Measurements from ENCODE around the gene NAV2.

DNA sequence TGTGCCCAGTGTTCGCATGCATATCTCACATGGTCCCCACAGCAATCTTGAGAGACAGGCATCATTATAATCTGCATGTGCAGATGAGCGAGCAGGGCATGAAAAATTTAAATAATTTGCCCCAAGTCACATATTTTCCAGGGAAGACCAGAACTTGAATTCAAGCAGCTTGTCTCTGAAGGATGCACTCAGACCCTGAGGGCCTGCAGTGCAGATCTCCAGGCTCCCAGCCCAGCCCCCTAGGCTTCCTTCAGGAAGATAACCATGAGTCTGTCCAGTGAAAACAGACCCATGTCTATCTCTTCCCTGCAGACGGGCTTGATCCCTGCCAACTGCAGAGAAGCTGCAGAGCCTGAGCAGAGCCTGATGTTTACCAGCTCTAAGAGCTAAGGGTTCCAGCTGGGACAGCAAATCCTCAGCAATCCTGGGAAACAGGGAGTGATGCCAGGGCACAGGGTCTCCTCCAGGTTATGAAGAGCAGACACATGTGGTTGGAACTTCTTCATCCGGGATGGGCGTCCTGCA lies 55.1 kb downstream of the NAV2 start:
- TF ChIP-seq ZNF8 (CRISPR knock-in tag; IDR thresholded peaks at IDR 0.05) (no peak), ZFP30 (CRISPR knock-in tag; IDR thresholded peaks at IDR 0.05) (no peak), SNAI2 (CRISPR knock-in tag; IDR thresholded peaks at IDR 0.05) (no peak), CSDC2 (CRISPR knock-in tag; IDR thresholded peaks at IDR 0.05) (no peak), ZFP3 (CRISPR knock-in tag; IDR thresholded peaks at IDR 0.05) (no peak), GLIS3 (CRISPR knock-in tag; IDR thresholded peaks at IDR 0.05) (no peak), ISL1 (CRISPR knock-in tag; IDR thresholded peaks at IDR 0.05) (no peak), OSR1 (CRISPR knock-in tag; IDR thresholded peaks at IDR 0.05) (no peak)
- TF ChIP-seq, protein P1, sequence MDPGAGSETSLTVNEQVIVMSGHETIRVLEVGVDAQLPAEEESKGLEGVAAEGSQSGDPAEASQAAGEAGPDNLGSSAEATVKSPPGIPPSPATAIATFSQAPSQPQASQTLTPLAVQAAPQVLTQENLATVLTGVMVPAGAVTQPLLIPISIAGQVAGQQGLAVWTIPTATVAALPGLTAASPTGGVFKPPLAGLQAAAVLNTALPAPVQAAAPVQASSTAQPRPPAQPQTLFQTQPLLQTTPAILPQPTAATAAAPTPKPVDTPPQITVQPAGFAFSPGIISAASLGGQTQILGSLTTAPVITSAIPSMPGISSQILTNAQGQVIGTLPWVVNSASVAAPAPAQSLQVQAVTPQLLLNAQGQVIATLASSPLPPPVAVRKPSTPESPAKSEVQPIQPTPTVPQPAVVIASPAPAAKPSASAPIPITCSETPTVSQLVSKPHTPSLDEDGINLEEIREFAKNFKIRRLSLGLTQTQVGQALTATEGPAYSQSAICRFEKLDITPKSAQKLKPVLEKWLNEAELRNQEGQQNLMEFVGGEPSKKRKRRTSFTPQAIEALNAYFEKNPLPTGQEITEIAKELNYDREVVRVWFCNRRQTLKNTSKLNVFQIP (CRISPR knock-in tag; IDR thresholded peaks at IDR 0.05; ENCODE audit: borderline replicate concordance, low read depth), result no peak
- TF ChIP-seq, protein P2, sequence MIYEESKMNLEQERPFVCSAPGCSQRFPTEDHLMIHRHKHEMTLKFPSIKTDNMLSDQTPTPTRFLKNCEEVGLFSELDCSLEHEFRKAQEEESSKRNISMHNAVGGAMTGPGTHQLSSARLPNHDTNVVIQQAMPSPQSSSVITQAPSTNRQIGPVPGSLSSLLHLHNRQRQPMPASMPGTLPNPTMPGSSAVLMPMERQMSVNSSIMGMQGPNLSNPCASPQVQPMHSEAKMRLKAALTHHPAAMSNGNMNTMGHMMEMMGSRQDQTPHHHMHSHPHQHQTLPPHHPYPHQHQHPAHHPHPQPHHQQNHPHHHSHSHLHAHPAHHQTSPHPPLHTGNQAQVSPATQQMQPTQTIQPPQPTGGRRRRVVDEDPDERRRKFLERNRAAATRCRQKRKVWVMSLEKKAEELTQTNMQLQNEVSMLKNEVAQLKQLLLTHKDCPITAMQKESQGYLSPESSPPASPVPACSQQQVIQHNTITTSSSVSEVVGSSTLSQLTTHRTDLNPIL (CRISPR knock-in tag; IDR thresholded peaks at IDR 0.05; ENCODE audit: low read depth), result no peak

All from SK-N-SH treated with all-trans-retinoic acid at 6 μM for 48 hours (cell line).